IMR-90 (cell line): ENCODE measurements around the gene NCR2. TPM values are rescaled to one million over a fixed set of nuclear protein-coding genes. Genes with fewer than 3 reads are reported as not detected.
"Not testable (repeated sequence)": the region's sequence is repeated elsewhere in the genome, so short reads cannot be mapped to it uniquely, and the experiment has no call there.

Experiments
- ATAC-seq: fragments of 200-7000 bp; cut with Tn5 transposase; 2 replicates; pipeline ENCODE4 v1.9.1; 2020; ENCODE audit warnings: low read depth, mild to moderate bottlenecking, moderate library complexity
- BruUV-seq: library from RNA; stranded (reverse); fragments of 400-500 nt; replicated peaks from 2 replicates; lab custom pipeline; 2021; lab: Mats Ljungman, UMichigan
- CTCF ChIA-PET: fragments of 300-600 bp; formaldehyde crosslinking; extraction: SDS; loops from one replicate; lab custom pipeline; 2021; ENCODE audit warnings: antibody characterized with exemption; lab: Yijun Ruan, JAX
- POLR2A ChIA-PET: fragments of 300-600 bp; sonication (Branson Sonifier 250); formaldehyde crosslinking; loops from one replicate; lab custom pipeline; 2022; ENCODE audit warnings: antibody characterized with exemption; ENCODE audit not compliant: unreplicated experiment; lab: Charles Lee
- DNase-seq: peaks from one replicate; pipeline ENCODE4 v3.0.0; 2013
- H2AFZ ChIP-seq: replicated peaks from 2 replicates; pipeline ENCODE3; 2013; ENCODE audit warnings: low read length, mild to moderate bottlenecking; ENCODE audit not compliant: poor library complexity
- H2AK5ac ChIP-seq: 2 replicates; pipeline ENCODE4 v1.6.1; 2013; ENCODE audit warnings: low read depth, low read length, inconsistent platforms
- H2AK9ac ChIP-seq: replicated peaks from 2 replicates; pipeline ENCODE3; 2013; ENCODE audit warnings: mild to moderate bottlenecking, low read depth, low read length, moderate library complexity; ENCODE audit not compliant: poor library complexity
- H2BK120ac ChIP-seq: 2 replicates; pipeline ENCODE4 v1.6.1; 2013; ENCODE audit warnings: low read depth, low read length, inconsistent platforms
- H2BK15ac ChIP-seq: 3 replicates; pipeline ENCODE4 v1.6.1; 2013; ENCODE audit warnings: low read depth, low read length, inconsistent platforms
- H2BK20ac ChIP-seq: 2 replicates; pipeline ENCODE4 v1.6.1; 2013; ENCODE audit warnings: low read depth, mild to moderate bottlenecking, inconsistent platforms, low read length, moderate library complexity
- H2BK5ac ChIP-seq: 2 replicates; pipeline ENCODE4 v1.6.1; 2013; ENCODE audit warnings: mild to moderate bottlenecking, low read depth, low read length, inconsistent platforms; ENCODE audit not compliant: poor library complexity, severe bottlenecking
- H3K14ac ChIP-seq: replicated peaks from 2 replicates; pipeline ENCODE4 v1.6.1; 2013; ENCODE audit warnings: low read depth, low read length, inconsistent platforms
- H3K18ac ChIP-seq: 2 replicates; pipeline ENCODE4 v1.6.1; 2013; ENCODE audit warnings: low read depth, low read length, control low read depth
- H3K23ac ChIP-seq: 2 replicates; pipeline ENCODE4 v1.6.1; 2013; ENCODE audit warnings: low read depth, low read length, inconsistent platforms
- H3K27ac ChIP-seq: 2 replicates; pipeline ENCODE4 v1.5.1; 2013; ENCODE audit warnings: mild to moderate bottlenecking, control low read depth, low read length; ENCODE audit not compliant: insufficient read depth
- H3K27me3 ChIP-seq: 2 replicates; pipeline ENCODE4 v1.6.1; 2013; ENCODE audit warnings: low read length; ENCODE audit not compliant: control insufficient read depth, insufficient read depth
- H3K36me3 ChIP-seq: 2 replicates; pipeline ENCODE4 v1.6.1; 2013; ENCODE audit warnings: low read length, mixed read lengths; ENCODE audit not compliant: control insufficient read depth, insufficient read depth
- H3K4ac ChIP-seq: 2 replicates; pipeline ENCODE4 v1.6.1; 2013; ENCODE audit warnings: low read depth, low read length, inconsistent platforms
- H3K4me1 ChIP-seq: 2 replicates; pipeline ENCODE4 v1.6.1; 2013; ENCODE audit warnings: low read length, mixed read lengths; ENCODE audit not compliant: control insufficient read depth, insufficient read depth
- H3K4me2 ChIP-seq: 2 replicates; pipeline ENCODE4 v1.6.1; 2013; ENCODE audit warnings: low read depth, mild to moderate bottlenecking, control low read depth, low read length, moderate library complexity
- H3K4me3 ChIP-seq: 2 replicates; pipeline ENCODE4 v1.5.1; 2013; ENCODE audit warnings: low read depth, mild to moderate bottlenecking, control low read depth, low read length, moderate library complexity; ENCODE audit not compliant: insufficient read depth
- H3K56ac ChIP-seq: 2 replicates; pipeline ENCODE4 v1.6.1; 2013; ENCODE audit warnings: low read length, inconsistent platforms; ENCODE audit not compliant: insufficient read depth; ENCODE audit errors: extremely low read depth
- H3K79me1 ChIP-seq, 2 experiments: 2 replicates each; pipeline ENCODE4 v1.6.1; 2013; ENCODE audit warnings: low read length in 2 of 2, inconsistent platforms in 1 of 2, low read depth in 1 of 2
- H3K9ac ChIP-seq: 2 replicates; pipeline ENCODE4 v1.6.1; 2013; ENCODE audit warnings: low read depth, low read length, control low read depth
- H3K9me1 ChIP-seq: 2 replicates; pipeline ENCODE4 v1.6.1; 2013; ENCODE audit warnings: low read length, inconsistent platforms; ENCODE audit not compliant: insufficient read depth
- H3K9me3 ChIP-seq: 2 replicates; pipeline ENCODE4 v1.6.1; 2013; ENCODE audit warnings: low read length; ENCODE audit not compliant: control insufficient read depth, insufficient read depth
- H4K20me1 ChIP-seq: 2 replicates; pipeline ENCODE4 v1.6.1; 2013; ENCODE audit warnings: low read length, inconsistent platforms; ENCODE audit not compliant: insufficient read depth
- H4K5ac ChIP-seq: 2 replicates; pipeline ENCODE4 v1.6.1; 2013; ENCODE audit warnings: mild to moderate bottlenecking, low read depth, low read length, control low read depth
- H4K8ac ChIP-seq, 2 experiments: 2 replicates each; pipeline ENCODE4 v1.6.1; 2013; ENCODE audit warnings: low read depth in 2 of 2, low read length in 2 of 2, control low read depth in 1 of 2, inconsistent platforms in 1 of 2
- H4K91ac ChIP-seq: 2 replicates; pipeline ENCODE4 v1.6.1; 2013; ENCODE audit warnings: low read depth, low read length, inconsistent platforms; ENCODE audit not compliant: insufficient read depth
- WGBS, 2 experiments: methylation state at CpG; one replicate each; pipeline versions ENCODE4 v1.1.5 to v1.1.7; 2013; ENCODE audit warnings: missing lambda C conversion rate in 2 of 2; ENCODE audit not compliant: insufficient read length in 1 of 2; ENCODE audit errors: extremely low coverage in 2 of 2; 5-methylcytosine and 5-hydroxymethylcytosine counted together
- dilution Hi-C: fragments of 300-500 bp; cut with HindIII; formaldehyde crosslinking; loops from one replicate; pipeline ENCODE4 v1.14.3; 2018; ENCODE audit warnings: low sequenced_read_pairs; ENCODE audit not compliant: unreplicated experiment
- in situ Hi-C: fragments of 300-500 bp; cut with MboI; formaldehyde crosslinking; loops from 3 replicates; pipeline ENCODE4 v1.14.3; 2019; ENCODE audit warnings: low sequenced_read_pairs, inconsistent platforms, mixed read lengths
- intact Hi-C: fragments of 100-400 bp; cut with micrococcal nuclease; formaldehyde crosslinking; loops from 2 replicates; pipeline ENCODE4 v1.10.0; 2022
- polyA plus RNA-seq, 3 experiments: library from polyadenylated mRNA; depleted of rRNA; stranded (reverse); fragments of >200 nt; gene quantifications; 2 replicates each; pipeline ENCODE4 v1.2.3, GENCODE V29; 2012; ENCODE audit warnings: low replicate concordance in 1 of 3
- total RNA-seq: library from RNA; depleted of rRNA; stranded (reverse); fragments of >200 nt; gene quantifications from 2 replicates; pipeline ENCODE4 v1.2.3, GENCODE V29; 2012

The NCR2 gene
- total and polyA plus RNA-seq, 2 of the 4 experiments (the other 2 are of a cell fraction), result not detected

- H3K27me3 ChIP-seq, in situ Hi-C loops, H3K14ac ChIP-seq, H3K23ac ChIP-seq, H3K4me1 ChIP-seq, POLR2A ChIA-PET, H3K56ac ChIP-seq, H2AFZ ChIP-seq, H3K4me3 ChIP-seq, H4K20me1 ChIP-seq, H2BK20ac ChIP-seq, H3K9me1 ChIP-seq, H2BK15ac ChIP-seq, H3K36me3 ChIP-seq, intact Hi-C loops, H2AK9ac ChIP-seq, H3K9me3 ChIP-seq, H4K91ac ChIP-seq, H4K5ac ChIP-seq, H2AK5ac ChIP-seq, H3K79me1 ChIP-seq, dilution Hi-C loops, ATAC-seq, H3K4ac ChIP-seq, H4K8ac ChIP-seq, H2BK120ac ChIP-seq, H3K27ac ChIP-seq, H2BK5ac ChIP-seq, H3K18ac ChIP-seq, H3K9ac ChIP-seq, H3K4me2 ChIP-seq, BruUV-seq, DNase-seq: not testable (repeated sequence)
- WGBS, 2 experiments, result 40% methylated on average over 1 of the region's 5 CpGs; no CpG with 5 or more reads in 1 of the 2 experiments
- CTCF ChIA-PET, result interaction anchor here (1.1 kb wide), 1 partner anchor 9 kb away, joined by 5 read pairs; no protein-coding TSS in a partner anchor
These were observed 38.2 kb upstream of the NCR2 start for GRCh38 chr6:41297248-41297647.
